Measurements from ENCODE around the gene USP12. TPM values are rescaled to one million over a fixed set of nuclear protein-coding genes. Genes with fewer than 3 reads are reported as not detected.

Gene USP12
- total and polyA plus RNA-seq, 2 experiments from 2014 or later = 18.4 to 39.3 TPM

DNA sequence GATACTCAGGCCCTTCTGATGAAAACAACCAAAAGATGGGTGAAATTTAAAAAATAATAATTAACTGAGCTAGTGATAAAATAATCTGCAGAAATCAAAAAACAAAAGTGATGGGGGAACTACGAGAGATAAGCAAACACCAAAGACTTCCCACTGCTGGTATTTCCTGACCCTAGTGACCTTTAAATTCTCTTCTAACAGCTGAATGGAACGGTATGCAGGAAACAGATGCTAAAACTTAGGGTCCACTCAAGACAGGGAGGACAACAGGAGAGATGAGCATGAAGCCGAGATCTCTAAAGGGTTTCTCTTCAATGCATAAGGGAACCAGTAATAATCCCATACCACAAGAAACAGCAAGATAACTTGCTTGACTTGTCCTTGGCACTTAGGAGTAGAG lies 50.8 kb downstream of the USP12 start (continued):
- TF ChIP-seq, protein P1, sequence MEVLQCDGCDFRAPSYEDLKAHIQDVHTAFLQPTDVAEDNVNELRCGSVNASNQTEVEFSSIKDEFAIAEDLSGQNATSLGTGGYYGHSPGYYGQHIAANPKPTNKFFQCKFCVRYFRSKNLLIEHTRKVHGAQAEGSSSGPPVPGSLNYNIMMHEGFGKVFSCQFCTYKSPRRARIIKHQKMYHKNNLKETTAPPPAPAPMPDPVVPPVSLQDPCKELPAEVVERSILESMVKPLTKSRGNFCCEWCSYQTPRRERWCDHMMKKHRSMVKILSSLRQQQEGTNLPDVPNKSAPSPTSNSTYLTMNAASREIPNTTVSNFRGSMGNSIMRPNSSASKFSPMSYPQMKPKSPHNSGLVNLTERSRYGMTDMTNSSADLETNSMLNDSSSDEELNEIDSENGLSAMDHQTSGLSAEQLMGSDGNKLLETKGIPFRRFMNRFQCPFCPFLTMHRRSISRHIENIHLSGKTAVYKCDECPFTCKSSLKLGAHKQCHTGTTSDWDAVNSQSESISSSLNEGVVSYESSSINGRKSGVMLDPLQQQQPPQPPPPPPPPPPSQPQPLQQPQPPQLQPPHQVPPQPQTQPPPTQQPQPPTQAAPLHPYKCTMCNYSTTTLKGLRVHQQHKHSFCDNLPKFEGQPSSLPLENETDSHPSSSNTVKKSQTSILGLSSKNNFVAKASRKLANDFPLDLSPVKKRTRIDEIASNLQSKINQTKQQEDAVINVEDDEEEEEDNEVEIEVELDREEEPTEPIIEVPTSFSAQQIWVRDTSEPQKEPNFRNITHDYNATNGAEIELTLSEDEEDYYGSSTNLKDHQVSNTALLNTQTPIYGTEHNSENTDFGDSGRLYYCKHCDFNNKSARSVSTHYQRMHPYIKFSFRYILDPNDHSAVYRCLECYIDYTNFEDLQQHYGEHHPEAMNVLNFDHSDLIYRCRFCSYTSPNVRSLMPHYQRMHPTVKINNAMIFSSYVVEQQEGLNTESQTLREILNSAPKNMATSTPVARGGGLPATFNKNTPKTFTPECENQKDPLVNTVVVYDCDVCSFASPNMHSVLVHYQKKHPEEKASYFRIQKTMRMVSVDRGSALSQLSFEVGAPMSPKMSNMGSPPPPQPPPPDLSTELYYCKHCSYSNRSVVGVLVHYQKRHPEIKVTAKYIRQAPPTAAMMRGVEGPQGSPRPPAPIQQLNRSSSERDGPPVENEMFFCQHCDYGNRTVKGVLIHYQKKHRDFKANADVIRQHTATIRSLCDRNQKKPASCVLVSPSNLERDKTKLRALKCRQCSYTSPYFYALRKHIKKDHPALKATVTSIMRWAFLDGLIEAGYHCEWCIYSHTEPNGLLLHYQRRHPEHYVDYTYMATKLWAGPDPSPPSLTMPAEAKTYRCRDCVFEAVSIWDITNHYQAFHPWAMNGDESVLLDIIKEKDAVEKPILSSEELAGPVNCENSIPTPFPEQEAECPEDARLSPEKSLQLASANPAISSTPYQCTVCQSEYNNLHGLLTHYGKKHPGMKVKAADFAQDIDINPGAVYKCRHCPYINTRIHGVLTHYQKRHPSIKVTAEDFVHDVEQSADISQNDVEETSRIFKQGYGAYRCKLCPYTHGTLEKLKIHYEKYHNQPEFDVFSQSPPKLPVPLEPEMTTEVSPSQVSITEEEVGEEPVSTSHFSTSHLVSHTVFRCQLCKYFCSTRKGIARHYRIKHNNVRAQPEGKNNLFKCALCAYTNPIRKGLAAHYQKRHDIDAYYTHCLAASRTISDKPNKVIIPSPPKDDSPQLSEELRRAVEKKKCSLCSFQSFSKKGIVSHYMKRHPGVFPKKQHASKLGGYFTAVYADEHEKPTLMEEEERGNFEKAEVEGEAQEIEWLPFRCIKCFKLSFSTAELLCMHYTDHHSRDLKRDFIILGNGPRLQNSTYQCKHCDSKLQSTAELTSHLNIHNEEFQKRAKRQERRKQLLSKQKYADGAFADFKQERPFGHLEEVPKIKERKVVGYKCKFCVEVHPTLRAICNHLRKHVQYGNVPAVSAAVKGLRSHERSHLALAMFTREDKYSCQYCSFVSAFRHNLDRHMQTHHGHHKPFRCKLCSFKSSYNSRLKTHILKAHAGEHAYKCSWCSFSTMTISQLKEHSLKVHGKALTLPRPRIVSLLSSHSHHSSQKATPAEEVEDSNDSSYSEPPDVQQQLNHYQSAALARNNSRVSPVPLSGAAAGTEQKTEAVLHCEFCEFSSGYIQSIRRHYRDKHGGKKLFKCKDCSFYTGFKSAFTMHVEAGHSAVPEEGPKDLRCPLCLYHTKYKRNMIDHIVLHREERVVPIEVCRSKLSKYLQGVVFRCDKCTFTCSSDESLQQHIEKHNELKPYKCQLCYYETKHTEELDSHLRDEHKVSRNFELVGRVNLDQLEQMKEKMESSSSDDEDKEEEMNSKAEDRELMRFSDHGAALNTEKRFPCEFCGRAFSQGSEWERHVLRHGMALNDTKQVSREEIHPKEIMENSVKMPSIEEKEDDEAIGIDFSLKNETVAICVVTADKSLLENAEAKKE (CRISPR knock-in tag; IDR thresholded peaks at IDR 0.05) = no peak
- TF ChIP-seq CTCF (conservative IDR thresholded peaks at IDR 0.05; ENCODE audit: low read depth in 2 of 2) = no peak

- H3K36me3 Mint-ChIP-seq (ENCODE audit: low read depth) = peaks cover 51% of the 10 kb centered on the region
- TF ChIP-seq STAT1 (IDR thresholded peaks at IDR 0.05; ENCODE audit: unreplicated experiment) = no peak
- TF ChIP-seq CREB1 (CRISPR knock-in tag; IDR thresholded peaks at IDR 0.05; ENCODE audit: low read depth) = no peak
- no peak for TF ChIP-seq NANOG (IDR thresholded peaks at IDR 0.05; ENCODE audit: borderline replicate concordance)
- TF ChIP-seq, protein P1 (CRISPR knock-in tag; IDR thresholded peaks at IDR 0.05) = no peak
- no peak for TF ChIP-seq JUNB (IDR thresholded peaks at IDR 0.05; ENCODE audit: unreplicated experiment)
- no peak for TF ChIP-seq ZNF331 (CRISPR knock-in tag; IDR thresholded peaks at IDR 0.05; ENCODE audit: low read depth)
- no peak for TF ChIP-seq POLR2AphosphoS5 (IDR thresholded peaks at IDR 0.05; ENCODE audit: low read depth)
- no peak for TF ChIP-seq ZNF114 (CRISPR knock-in tag; IDR thresholded peaks at IDR 0.05)
Measured at GRCh38 chr13:27120011-27120410, 51.6 kb downstream of the USP12 start.

More at GRCh38 chr13:27120011-27120410, 51.6 kb downstream of the USP12 start:
- Histone ChIP-seq H3F3A (replicated peaks; ENCODE audit: low read depth) (no peaks in the 10 kb centered on the region), H3K79me2 (replicated peaks; ENCODE audit: insufficient read depth) (peaks cover 100% of the 10 kb centered on the region), H3K36me3 (ENCODE audit: insufficient read depth) (peaks cover 19% of the 10 kb centered on the region), H2AFZ (no peak overlapping the region), H3K27ac (ENCODE audit: low read depth) (no peak overlapping the region), H3K27me3 (ENCODE audit: insufficient read depth) (no peaks in the 10 kb centered on the region), H4K20me1 (replicated peaks; ENCODE audit: insufficient read depth) (peaks cover 14% of the 10 kb centered on the region), H3K9me2 (ENCODE audit: insufficient read depth) (0 out of 2 replicates have a peak, but pooled peaks cover 5% of the 10 kb centered on the region), H3K4me1 (ENCODE audit: insufficient read depth) (peaks cover 54% of the 10 kb centered on the region), H3K4me3 (no peak overlapping the region), H3K4me2 (no peak overlapping the region)
- DNase-seq (ENCODE audit: low spot score) = no peak
- no peak for ATAC-seq
- Mint-ChIP-seq H3K27me3 (ENCODE audit: insufficient read depth, low read depth, poor library complexity) (no peaks in the 10 kb centered on the region), H3K27ac (peak overlapping the region; percentile 54; the same call in 1 of the 2 replicates), H3K4me1 (peaks cover 50% of the 10 kb centered on the region), H3K9me3 (peaks cover 39% of the 10 kb centered on the region), H3K4me3 (no peak overlapping the region)

All from GM23338 (cell line).